ENCODE measurements around the gene PLXND1.

The PLXND1 gene

GRCh38 chr3:129600348-129600747 lies 6.1 kb downstream of the PLXND1 start:
- no peak for DNase-seq

- peak; percentile 81 to 82 for DNase-seq
Measured at GRCh38 chr3:129599607-129600006, 6.9 kb downstream of the PLXND1 start.

- DNase-seq, result no peak
Measured at GRCh38 chr3:129599073-129599472, 7.4 kb downstream of the PLXND1 start.

- DNase-seq, result no peak
Measured at GRCh38 chr3:129598484-129598883, 8.0 kb downstream of the PLXND1 start.

- no peak for DNase-seq
Measured at GRCh38 chr3:129598000-129598381, 8.5 kb downstream of the PLXND1 start.

- peak in 1 of 2 experiments; percentile 56 for DNase-seq
Measured at GRCh38 chr3:129597087-129597999, 9.1 kb downstream of the PLXND1 start.

- DNase-seq, result peak; percentile 82 to 84
Measured at GRCh38 chr3:129596194-129597086, 10.0 kb downstream of the PLXND1 start.

GRCh38 chr3:129595544-129596193 lies 10.8 kb downstream of the PLXND1 start:
- no peak for DNase-seq

GRCh38 chr3:129594907-129595390 lies 11.5 kb downstream of the PLXND1 start:
- no peak for DNase-seq

- no peak for DNase-seq
Measured at GRCh38 chr3:129594409-129594808, 12.1 kb downstream of the PLXND1 start.

- DNase-seq, result peak; percentile 75 to 78
Measured at GRCh38 chr3:129593595-129594339, 12.7 kb downstream of the PLXND1 start.

GRCh38 chr3:129593230-129593594 lies 13.3 kb downstream of the PLXND1 start:
- no peak for DNase-seq

- peak; percentile 54 for DNase-seq
Measured at GRCh38 chr3:129592381-129593131, 13.9 kb downstream of the PLXND1 start.

- no peak for DNase-seq
Measured at GRCh38 chr3:129591932-129592331, 14.5 kb downstream of the PLXND1 start.

- no peak for DNase-seq
Measured at GRCh38 chr3:129590215-129590614, 16.3 kb downstream of the PLXND1 start.

GRCh38 chr3:129587566-129588210 lies 18.8 kb downstream of the PLXND1 start:
- no peak for DNase-seq

- DNase-seq, result no peak
Measured at GRCh38 chr3:129586746-129587430, 19.6 kb downstream of the PLXND1 start.

- DNase-seq, result no peak
Measured at GRCh38 chr3:129585949-129586657, 20.4 kb downstream of the PLXND1 start.

- DNase-seq, result no peak
Measured at GRCh38 chr3:129584631-129585030, 21.8 kb downstream of the PLXND1 start.

GRCh38 chr3:129583289-129583688 lies 23.2 kb downstream of the PLXND1 start:
- no peak for DNase-seq
